ENCODE results near the gene IRF2BP2. TPM values are rescaled to one million over a fixed set of nuclear protein-coding genes. Genes with fewer than 3 reads are reported as not detected.

Gene IRF2BP2
- total and polyA plus RNA-seq, 2 of the 13 experiments (the other 11 are each of a cell fraction or from before 2014, with no cell fraction given), result 140 to 147 TPM

DNA sequence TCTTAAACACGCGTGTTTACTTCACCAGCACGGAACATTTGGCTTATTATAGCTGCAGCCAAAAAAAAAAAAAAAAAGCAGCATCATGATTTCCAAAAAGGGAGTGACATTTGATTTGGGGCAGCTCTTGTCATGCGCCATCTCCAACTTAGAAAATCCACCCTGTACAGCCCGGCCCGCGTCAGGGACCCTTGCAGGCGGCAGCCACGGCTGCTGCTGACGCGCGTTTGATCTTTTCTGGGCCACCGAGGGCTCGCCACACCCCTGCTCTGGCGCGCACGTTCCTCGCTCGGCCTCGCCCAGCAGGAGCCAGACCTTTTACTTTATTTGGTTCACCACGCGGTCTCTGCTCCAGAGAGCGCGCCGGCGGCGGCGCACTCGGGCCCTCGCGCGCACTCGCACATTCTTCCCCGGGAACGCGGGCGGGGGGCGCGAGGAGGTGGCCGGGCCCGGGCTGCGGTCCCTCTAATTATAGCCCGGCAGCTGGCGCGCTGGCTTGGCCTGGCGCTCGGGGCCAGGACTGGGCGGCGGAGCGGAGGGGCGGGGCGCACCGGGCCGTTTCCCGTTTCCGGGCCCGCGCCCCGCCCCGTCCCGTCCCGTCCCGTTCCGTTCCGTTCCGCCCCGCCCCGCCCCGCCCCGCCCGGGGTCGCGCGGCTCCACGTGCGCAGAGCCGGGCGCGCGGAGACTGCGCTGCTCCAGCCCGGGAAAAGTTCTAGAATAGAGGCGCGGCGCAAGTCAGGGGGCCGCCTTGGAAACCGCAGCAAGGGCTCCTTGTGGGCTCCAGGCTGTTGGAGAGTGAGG, 10.2 kb downstream of the IRF2BP2 start (continued):
- TF ChIP-seq, protein P1, sequence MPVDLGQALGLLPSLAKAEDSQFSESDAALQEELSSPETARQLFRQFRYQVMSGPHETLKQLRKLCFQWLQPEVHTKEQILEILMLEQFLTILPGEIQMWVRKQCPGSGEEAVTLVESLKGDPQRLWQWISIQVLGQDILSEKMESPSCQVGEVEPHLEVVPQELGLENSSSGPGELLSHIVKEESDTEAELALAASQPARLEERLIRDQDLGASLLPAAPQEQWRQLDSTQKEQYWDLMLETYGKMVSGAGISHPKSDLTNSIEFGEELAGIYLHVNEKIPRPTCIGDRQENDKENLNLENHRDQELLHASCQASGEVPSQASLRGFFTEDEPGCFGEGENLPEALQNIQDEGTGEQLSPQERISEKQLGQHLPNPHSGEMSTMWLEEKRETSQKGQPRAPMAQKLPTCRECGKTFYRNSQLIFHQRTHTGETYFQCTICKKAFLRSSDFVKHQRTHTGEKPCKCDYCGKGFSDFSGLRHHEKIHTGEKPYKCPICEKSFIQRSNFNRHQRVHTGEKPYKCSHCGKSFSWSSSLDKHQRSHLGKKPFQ (CRISPR knock-in tag; IDR thresholded peaks at IDR 0.05; ENCODE audit: insufficient replicate concordance), result peak; percentile 84
- TF ChIP-seq ZNF253 (CRISPR knock-in tag; IDR thresholded peaks at IDR 0.05; ENCODE audit: borderline replicate concordance), result 0 out of 2 replicates have a peak, but pooled peaks have one; percentile 49
- no peak for TF ChIP-seq SMC3 (IDR thresholded peaks at IDR 0.05; ENCODE audit: low read length)
- TF ChIP-seq SCMH1 (CRISPR knock-in tag; IDR thresholded peaks at IDR 0.05; ENCODE audit: borderline replicate concordance), result no peak
- TF ChIP-seq MTA1 (CRISPR knock-in tag; IDR thresholded peaks at IDR 0.05; ENCODE audit: borderline replicate concordance), result peak; percentile 84; the same call in 1 of the 2 replicates
- TF ChIP-seq, protein P2, sequence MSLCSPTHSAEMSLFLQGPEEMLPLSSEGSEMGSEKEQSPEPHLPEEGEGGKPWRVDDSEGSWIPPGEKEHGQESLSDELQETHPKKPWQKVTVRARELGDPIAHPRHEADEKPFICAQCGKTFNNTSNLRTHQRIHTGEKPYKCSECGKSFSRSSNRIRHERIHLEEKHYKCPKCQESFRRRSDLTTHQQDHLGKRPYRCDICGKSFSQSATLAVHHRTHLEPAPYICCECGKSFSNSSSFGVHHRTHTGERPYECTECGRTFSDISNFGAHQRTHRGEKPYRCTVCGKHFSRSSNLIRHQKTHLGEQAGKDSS (CRISPR knock-in tag; IDR thresholded peaks at IDR 0.05; ENCODE audit: borderline replicate concordance, low read depth), result peak; percentile 93; the same call in 1 of the 2 replicates
- peak; percentile 79 for TF ChIP-seq ARNT2 (CRISPR knock-in tag; IDR thresholded peaks at IDR 0.05; ENCODE audit: low read depth)
- TF ChIP-seq ISL2 (CRISPR knock-in tag; IDR thresholded peaks at IDR 0.05), result peak; percentile 70
- TF ChIP-seq ZNF101 (CRISPR knock-in tag; IDR thresholded peaks at IDR 0.05; ENCODE audit: borderline replicate concordance, low read depth), result 0 out of 2 replicates have a peak, but pooled peaks have one; percentile 53
- TF ChIP-seq NFIB (CRISPR knock-in tag; IDR thresholded peaks at IDR 0.05; ENCODE audit: borderline replicate concordance), result no peak
- no peak for TF ChIP-seq TGIF2 (CRISPR knock-in tag; IDR thresholded peaks at IDR 0.05)
- TF ChIP-seq ZFP62 (CRISPR knock-in tag; IDR thresholded peaks at IDR 0.05), result no peak
- TF ChIP-seq ZC3H4 (CRISPR knock-in tag; IDR thresholded peaks at IDR 0.05; ENCODE audit: borderline replicate concordance), result peak; percentile 87; the same call in 1 of the 2 replicates
- TF ChIP-seq, protein P3, sequence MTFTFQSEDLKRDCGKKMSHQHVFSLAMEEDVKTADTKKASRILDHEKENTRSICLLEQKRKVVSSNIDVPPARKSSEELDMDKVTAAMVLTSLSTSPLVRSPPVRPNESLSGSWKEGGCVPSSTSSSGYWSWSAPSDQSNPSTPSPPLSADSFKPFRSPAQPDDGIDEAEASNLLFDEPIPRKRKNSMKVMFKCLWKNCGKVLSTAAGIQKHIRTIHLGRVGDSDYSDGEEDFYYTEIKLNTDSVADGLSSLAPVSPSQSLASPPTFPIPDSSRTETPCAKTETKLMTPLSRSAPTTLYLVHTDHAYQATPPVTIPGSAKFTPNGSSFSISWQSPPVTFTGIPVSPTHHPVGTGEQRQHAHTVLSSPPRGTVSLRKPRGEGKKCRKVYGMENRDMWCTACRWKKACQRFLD (CRISPR knock-in tag; IDR thresholded peaks at IDR 0.05; ENCODE audit: borderline replicate concordance), result peak; percentile 48; the same call in 1 of the 2 replicates
- peak; percentile 67; the same call in 1 of the 2 replicates for TF ChIP-seq EED (CRISPR knock-in tag; IDR thresholded peaks at IDR 0.05)
- 0 out of 2 replicates have a peak, but pooled peaks have one; percentile 33 for TF ChIP-seq ZKSCAN8 (CRISPR knock-in tag; IDR thresholded peaks at IDR 0.05; ENCODE audit: borderline replicate concordance)
- TF ChIP-seq, protein P4, sequence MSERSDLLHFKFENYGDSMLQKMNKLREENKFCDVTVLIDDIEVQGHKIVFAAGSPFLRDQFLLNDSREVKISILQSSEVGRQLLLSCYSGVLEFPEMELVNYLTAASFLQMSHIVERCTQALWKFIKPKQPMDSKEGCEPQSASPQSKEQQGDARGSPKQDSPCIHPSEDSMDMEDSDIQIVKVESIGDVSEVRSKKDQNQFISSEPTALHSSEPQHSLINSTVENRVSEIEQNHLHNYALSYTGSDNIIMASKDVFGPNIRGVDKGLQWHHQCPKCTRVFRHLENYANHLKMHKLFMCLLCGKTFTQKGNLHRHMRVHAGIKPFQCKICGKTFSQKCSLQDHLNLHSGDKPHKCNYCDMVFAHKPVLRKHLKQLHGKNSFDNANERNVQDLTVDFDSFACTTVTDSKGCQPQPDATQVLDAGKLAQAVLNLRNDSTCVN (CRISPR knock-in tag; IDR thresholded peaks at IDR 0.05; ENCODE audit: borderline replicate concordance), result peak; percentile 72; the same call in 1 of the 2 replicates
- TF ChIP-seq ZNF354B (CRISPR knock-in tag; IDR thresholded peaks at IDR 0.05), result peak; percentile 67; the same call in 1 of the 2 replicates
- no peak for TF ChIP-seq CHD2 (IDR thresholded peaks at IDR 0.05; ENCODE audit: low read depth, low read length)
- TF ChIP-seq REPIN1 (CRISPR knock-in tag; IDR thresholded peaks at IDR 0.05; ENCODE audit: borderline replicate concordance, low read depth), result peak; percentile 87; the same call in 1 of the 2 replicates
- TF ChIP-seq, protein P5, sequence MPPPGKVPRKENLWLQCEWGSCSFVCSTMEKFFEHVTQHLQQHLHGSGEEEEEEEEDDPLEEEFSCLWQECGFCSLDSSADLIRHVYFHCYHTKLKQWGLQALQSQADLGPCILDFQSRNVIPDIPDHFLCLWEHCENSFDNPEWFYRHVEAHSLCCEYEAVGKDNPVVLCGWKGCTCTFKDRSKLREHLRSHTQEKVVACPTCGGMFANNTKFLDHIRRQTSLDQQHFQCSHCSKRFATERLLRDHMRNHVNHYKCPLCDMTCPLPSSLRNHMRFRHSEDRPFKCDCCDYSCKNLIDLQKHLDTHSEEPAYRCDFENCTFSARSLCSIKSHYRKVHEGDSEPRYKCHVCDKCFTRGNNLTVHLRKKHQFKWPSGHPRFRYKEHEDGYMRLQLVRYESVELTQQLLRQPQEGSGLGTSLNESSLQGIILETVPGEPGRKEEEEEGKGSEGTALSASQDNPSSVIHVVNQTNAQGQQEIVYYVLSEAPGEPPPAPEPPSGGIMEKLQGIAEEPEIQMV (CRISPR knock-in tag; IDR thresholded peaks at IDR 0.05; ENCODE audit: low read depth), result peak; percentile 76

All from HepG2 (cell line).